ENCODE data around the gene EID1.

Gene EID1

GRCh38 chr15:48862705-48863104 is 15.2 kb upstream of the EID1 start:
- no peak overlapping the region for H3K4me3 ChIP-seq (ENCODE audit: low read depth in 1 of 2, low read length in 2 of 2)
- H2AFZ ChIP-seq (ENCODE audit: low read depth, low read length), result peak overlapping the region; percentile 71
- H3K27me3 ChIP-seq (ENCODE audit: insufficient read depth, low read length, poor library complexity), result no peaks in the 10 kb centered on the region
- no peak overlapping the region for H3K9ac ChIP-seq (ENCODE audit: low read depth, low read length)
- H3K4me2 ChIP-seq (ENCODE audit: insufficient read depth, low read length), result no peak overlapping the region
- no peaks in the 10 kb centered on the region for H3K79me2 ChIP-seq (ENCODE audit: insufficient read depth, low read length)
- peaks cover 7% of the 10 kb centered on the region; the same call in 1 of the 2 replicates for H3K4me1 ChIP-seq (ENCODE audit: insufficient read depth, low read length)
- ATAC-seq (ENCODE audit: insufficient read depth, low read depth) (peak; percentile 73), DNase-seq (peak; percentile 39)
- no peaks in the 10 kb centered on the region for H3K9me3 ChIP-seq (ENCODE audit: insufficient read depth, low read length, severe bottlenecking)
- H3K27ac ChIP-seq (ENCODE audit: low read length), result 0 out of 2 replicates have a peak overlapping the region, but pooled peaks have one; percentile 22
- no peaks in the 10 kb centered on the region for H4K20me1 ChIP-seq (ENCODE audit: insufficient read depth, low read length)
- no peaks in the 10 kb centered on the region for H3K36me3 ChIP-seq (ENCODE audit: insufficient read depth, low read length)
- TF ChIP-seq EZH2 (IDR thresholded peaks at IDR 0.05; ENCODE audit: borderline replicate concordance, low read depth, low read length, severe bottlenecking) (no peak), CTCF (IDR thresholded peaks at IDR 0.05; ENCODE audit: borderline replicate concordance, extremely low read depth, low read length, poor library complexity, severe bottlenecking) (no peak)

- no peak overlapping the region for H2AFZ ChIP-seq (ENCODE audit: low read depth, low read length)
- H3K36me3 ChIP-seq (ENCODE audit: insufficient read depth, low read length), result no peaks in the 10 kb centered on the region
- no peaks in the 10 kb centered on the region for H4K20me1 ChIP-seq (ENCODE audit: insufficient read depth, low read length)
- H3K9me3 ChIP-seq (ENCODE audit: insufficient read depth, low read length, severe bottlenecking), result no peaks in the 10 kb centered on the region
- H3K4me1 ChIP-seq (ENCODE audit: insufficient read depth, low read length), result peaks cover 7% of the 10 kb centered on the region; the same call in 1 of the 2 replicates
- ATAC-seq (ENCODE audit: insufficient read depth, low read depth), result no peak
- H3K9ac ChIP-seq (ENCODE audit: low read depth, low read length), result no peak overlapping the region
- H3K27me3 ChIP-seq (ENCODE audit: insufficient read depth, low read length, poor library complexity), result no peaks in the 10 kb centered on the region
- H3K79me2 ChIP-seq (ENCODE audit: insufficient read depth, low read length), result no peaks in the 10 kb centered on the region
- H3K4me2 ChIP-seq (ENCODE audit: insufficient read depth, low read length), result no peak overlapping the region
- TF ChIP-seq CTCF (IDR thresholded peaks at IDR 0.05; ENCODE audit: borderline replicate concordance, extremely low read depth, low read length, poor library complexity, severe bottlenecking) (no peak), EZH2 (IDR thresholded peaks at IDR 0.05; ENCODE audit: borderline replicate concordance, low read depth, low read length, severe bottlenecking) (no peak)
- DNase-seq, result no peak
- no peak overlapping the region for H3K4me3 ChIP-seq (ENCODE audit: low read depth in 1 of 2, low read length in 2 of 2)
- H3K27ac ChIP-seq (ENCODE audit: low read length), result no peak overlapping the region
These were observed 12.4 kb upstream of the EID1 start for GRCh38 chr15:48865370-48866079.

- Histone ChIP-seq H3K27ac (ENCODE audit: low read length) (no peak overlapping the region), H2AFZ (ENCODE audit: low read depth, low read length) (no peak overlapping the region), H3K9me3 (ENCODE audit: insufficient read depth, low read length, severe bottlenecking) (no peaks in the 10 kb centered on the region), H3K4me1 (ENCODE audit: insufficient read depth, low read length) (peaks cover 7% of the 10 kb centered on the region; the same call in 1 of the 2 replicates), H3K79me2 (ENCODE audit: insufficient read depth, low read length) (no peaks in the 10 kb centered on the region), H3K9ac (ENCODE audit: low read depth, low read length) (no peak overlapping the region), H3K4me3 (ENCODE audit: low read depth in 1 of 2, low read length in 2 of 2) (no peak overlapping the region), H4K20me1 (ENCODE audit: insufficient read depth, low read length) (no peaks in the 10 kb centered on the region), H3K27me3 (ENCODE audit: insufficient read depth, low read length, poor library complexity) (peaks cover under 1% of the 10 kb centered on the region), H3K4me2 (ENCODE audit: insufficient read depth, low read length) (no peak overlapping the region), H3K36me3 (ENCODE audit: insufficient read depth, low read length) (no peaks in the 10 kb centered on the region)
- no peak for TF ChIP-seq CTCF (IDR thresholded peaks at IDR 0.05; ENCODE audit: borderline replicate concordance, extremely low read depth, low read length, poor library complexity, severe bottlenecking)
- DNase-seq (no peak), ATAC-seq (ENCODE audit: insufficient read depth, low read depth) (no peak)
These were observed 11.8 kb upstream of the EID1 start for GRCh38 chr15:48866141-48866563.

Measured in DND-41 (cell line).